ENCODE measurements around the gene SLC25A10. TPM values are rescaled to one million over a fixed set of nuclear protein-coding genes. Genes with fewer than 3 reads are reported as not detected.

SLC25A10 gene
- total RNA-seq, 1 experiment from 2014 or later: 30.9 TPM

GRCh38 chr17:81701288-81702071 lies 10.6 kb upstream of the SLC25A10 start:
- Histone ChIP-seq H2BK12ac (ENCODE audit: insufficient read length, low read depth, low read length) (no peak overlapping the region), H3K79me1 (ENCODE audit: insufficient read depth, low read depth, low read length, poor library complexity, severe bottlenecking) (peaks cover 8% of the 10 kb centered on the region), H2AFZ (ENCODE audit: low read length) (no peak overlapping the region), H3K4me2 (ENCODE audit: insufficient read depth, insufficient read length, low read length) (peak overlapping the region; percentile 84), H3K27me3 (ENCODE audit: insufficient read depth, low read length) (no peaks in the 10 kb centered on the region), H3K23me2 (ENCODE audit: insufficient read length, low read depth, low read length, poor library complexity, severe bottlenecking) (peaks cover 19% of the 10 kb centered on the region), H3K56ac (ENCODE audit: insufficient read length, low read depth, low read length) (no peak overlapping the region), H2AK5ac (ENCODE audit: insufficient read length, low read length) (no peak overlapping the region), H3K79me2 (ENCODE audit: insufficient read depth, low read length) (peaks cover 8% of the 10 kb centered on the region; the same call in 1 of the 2 replicates), H3K9ac (ENCODE audit: extremely low read depth, insufficient read length, low read length) (peak overlapping the region; percentile 33), H4K20me1 (ENCODE audit: control insufficient read depth, insufficient read depth, insufficient read length) (no peaks in the 10 kb centered on the region), H4K5ac (ENCODE audit: insufficient read length, low read depth, low read length) (no peak overlapping the region), H4K91ac (ENCODE audit: insufficient read length, low read depth, low read length) (no peak overlapping the region), H3K4me1 (ENCODE audit: insufficient read depth, low read length) (0 out of 2 replicates have a peak, but pooled peaks cover 4% of the 10 kb centered on the region), H3K23ac (ENCODE audit: insufficient read length, low read depth, low read length) (no peak overlapping the region), H4K8ac (replicated peaks; ENCODE audit: insufficient read length, low read depth, low read length) (no peak overlapping the region), H3K18ac (ENCODE audit: insufficient read length, low read depth, low read length) (no peak overlapping the region), H3K14ac (ENCODE audit: insufficient read depth, low read length) (no peak overlapping the region; the same call in 1 of the 2 replicates), H3T11ph (ENCODE audit: low read length) (no peak overlapping the region), H2BK5ac (ENCODE audit: insufficient read length, low read length) (no peak overlapping the region), H3K9me3 (ENCODE audit: control insufficient read depth, low read depth, low read length) (no peaks in the 10 kb centered on the region), H2BK20ac (ENCODE audit: low read depth, low read length, poor library complexity, severe bottlenecking) (no peak overlapping the region), H3K27ac (ENCODE audit: insufficient read length, low read depth, low read length) (no peak overlapping the region), H3K4ac (ENCODE audit: low read depth, low read length) (no peak overlapping the region), H2BK120ac (ENCODE audit: low read depth, low read length, poor library complexity, severe bottlenecking) (no peak overlapping the region), H2BK15ac (ENCODE audit: low read depth, low read length) (no peak overlapping the region)
- H3K4me3 Mint-ChIP-seq: peak overlapping the region; percentile 93 to 98
- no CpG with 5 or more reads among the region's 23 CpGs for WGBS (ENCODE audit: extremely low coverage, insufficient read length, low lambda C conversion rate)
- no peaks in the 10 kb centered on the region; the same call in 1 of the 2 replicates for H3K27me3 Mint-ChIP-seq (ENCODE audit: low read depth)
- H3K4me1 Mint-ChIP-seq: peaks cover 4 to 17% of the 10 kb centered on the region in 2 experiments
- peaks cover 42 to 73% (median 61%) of the 10 kb centered on the region in 3 experiments for H3K36me3 Mint-ChIP-seq (ENCODE audit: insufficient read depth in 1 of 3, low read depth in 3 of 3)
- no peaks in the 10 kb centered on the region for H3K9me3 Mint-ChIP-seq
- H3K27ac Mint-ChIP-seq: peak overlapping the region in 2 of 3 experiments; percentile 57 to 61; a peak in 3 of 7 replicates
- no peak for DNase-seq
- TF ChIP-seq CTCF (conservative IDR thresholded peaks at IDR 0.05): no peak
